ENCODE measurements around the gene ETV6. TPM values are rescaled to one million over a fixed set of nuclear protein-coding genes. Genes with fewer than 3 reads are reported as not detected.

ETV6 gene
- total and polyA plus RNA-seq, 9 of the 15 experiments (the other 6 are each of a cell fraction or from before 2014, with no cell fraction given) = 0.81 to 12.7 (median 4.1) TPM

DNA sequence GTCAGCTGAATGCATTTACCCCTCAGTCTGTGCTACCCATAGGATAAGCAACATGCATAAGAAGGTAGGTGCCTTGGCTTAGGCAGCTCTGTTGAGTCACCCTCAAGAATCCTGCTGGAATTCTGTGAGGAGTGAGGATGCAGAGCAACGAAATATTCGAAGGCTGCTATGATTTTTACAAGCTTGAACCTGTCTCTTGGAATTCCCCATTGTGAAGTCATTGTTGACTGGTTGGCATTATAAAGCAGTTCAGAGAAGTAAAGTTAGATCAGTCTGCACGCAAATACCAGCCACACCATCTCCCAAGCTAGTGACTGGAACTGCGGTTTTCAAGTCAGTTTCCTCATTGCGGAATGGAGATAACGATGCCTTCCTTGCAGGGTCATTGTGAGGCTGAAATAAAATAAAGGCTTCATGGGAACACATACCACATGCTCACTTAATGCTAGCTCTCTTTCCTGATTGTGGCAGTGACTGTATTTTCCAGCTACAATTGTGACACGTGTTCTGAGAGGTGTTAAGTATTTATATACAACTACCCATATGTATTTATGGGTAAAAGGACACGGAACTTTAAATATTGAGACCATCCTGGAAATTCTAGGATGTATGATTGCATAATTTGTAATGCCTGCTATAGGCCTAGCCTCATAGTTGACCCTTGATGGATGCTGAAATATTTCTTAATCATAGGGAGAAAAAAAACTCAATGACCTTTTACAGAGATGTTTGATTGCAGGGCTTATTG lies 96.7 kb downstream of the ETV6 start (continued):
- TF ChIP-seq, protein P1, sequence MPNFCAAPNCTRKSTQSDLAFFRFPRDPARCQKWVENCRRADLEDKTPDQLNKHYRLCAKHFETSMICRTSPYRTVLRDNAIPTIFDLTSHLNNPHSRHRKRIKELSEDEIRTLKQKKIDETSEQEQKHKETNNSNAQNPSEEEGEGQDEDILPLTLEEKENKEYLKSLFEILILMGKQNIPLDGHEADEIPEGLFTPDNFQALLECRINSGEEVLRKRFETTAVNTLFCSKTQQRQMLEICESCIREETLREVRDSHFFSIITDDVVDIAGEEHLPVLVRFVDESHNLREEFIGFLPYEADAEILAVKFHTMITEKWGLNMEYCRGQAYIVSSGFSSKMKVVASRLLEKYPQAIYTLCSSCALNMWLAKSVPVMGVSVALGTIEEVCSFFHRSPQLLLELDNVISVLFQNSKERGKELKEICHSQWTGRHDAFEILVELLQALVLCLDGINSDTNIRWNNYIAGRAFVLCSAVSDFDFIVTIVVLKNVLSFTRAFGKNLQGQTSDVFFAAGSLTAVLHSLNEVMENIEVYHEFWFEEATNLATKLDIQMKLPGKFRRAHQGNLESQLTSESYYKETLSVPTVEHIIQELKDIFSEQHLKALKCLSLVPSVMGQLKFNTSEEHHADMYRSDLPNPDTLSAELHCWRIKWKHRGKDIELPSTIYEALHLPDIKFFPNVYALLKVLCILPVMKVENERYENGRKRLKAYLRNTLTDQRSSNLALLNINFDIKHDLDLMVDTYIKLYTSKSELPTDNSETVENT (CRISPR knock-in tag; IDR thresholded peaks at IDR 0.05) = no peak
- TF ChIP-seq L3MBTL2 (IDR thresholded peaks at IDR 0.05) = peak; percentile 60; the same call in 1 of the 2 replicates
- TF ChIP-seq HCFC1 (IDR thresholded peaks at IDR 0.05; ENCODE audit: low read depth, low read length) = no peak
- peak; percentile 38; the same call in 1 of the 2 replicates for TF ChIP-seq RNF2 (IDR thresholded peaks at IDR 0.05)
- TF ChIP-seq XRCC4 (IDR thresholded peaks at IDR 0.05; ENCODE audit: extremely low read depth, insufficient read depth, insufficient read length) = no peak
- no peak for TF ChIP-seq CEBPG (CRISPR knock-in tag; IDR thresholded peaks at IDR 0.05)
- TF ChIP-seq CEBPG (tag; conservative IDR thresholded peaks at IDR 0.05 in 1 of 2, IDR thresholded peaks at IDR 0.05 in 1 of 2) = peak; percentile 36 to 38; a peak in 2 of 4 replicates
